Choroid plexus epithelial cell (primary cell): ENCODE data around the gene MYL11.

ENCODE experiments used
- DNase-seq: peaks from one replicate; pipeline ENCODE4 v3.0.0-alpha.2; 2010; ENCODE audit warnings: low read depth
- H3K4me3 ChIP-seq: 2 replicates; pipeline ENCODE4 v1.5.1; 2011; ENCODE audit warnings: low read depth, mild to moderate bottlenecking, control low read depth, low read length, moderate library complexity
- CTCF ChIP-seq: conservative IDR thresholded peaks from 2 replicates; pipeline ENCODE4 v1.5.1; 2011; ENCODE audit warnings: low read depth, mild to moderate bottlenecking, control low read depth, inconsistent platforms, low read length, moderate library complexity

MYL11 gene

GRCh38 chr16:30368122-30368791 is 6.3 kb upstream of the MYL11 start:
- no peak for TF ChIP-seq CTCF
- peak; percentile 56 for DNase-seq
- H3K4me3 ChIP-seq: peak overlapping the region; percentile 72

- no peak for DNase-seq
- peak overlapping the region; percentile 72 for H3K4me3 ChIP-seq
- TF ChIP-seq CTCF: no peak
Measured at GRCh38 chr16:30368792-30369090, 5.9 kb upstream of the MYL11 start.

- peak overlapping the region; percentile 72 for H3K4me3 ChIP-seq
- TF ChIP-seq CTCF: no peak
- DNase-seq: peak; percentile 25
Measured at GRCh38 chr16:30369091-30369937, 5.3 kb upstream of the MYL11 start.

- H3K4me3 ChIP-seq: peak overlapping the region; percentile 72
- TF ChIP-seq CTCF: no peak
- no peak for DNase-seq
Measured at GRCh38 chr16:30369938-30370455, 4.6 kb upstream of the MYL11 start.

- TF ChIP-seq CTCF: peak; percentile 48
- DNase-seq: peak; percentile 100
- peak within 1 kb of the TSS; percentile 72 for H3K4me3 ChIP-seq
Measured at GRCh38 chr16:30370456-30371247, 4.0 kb upstream of the MYL11 start, which contains the start of gene TBC1D10B. TBC1D10B (minus strand) TSS chr16:30370494; CDS start chr16:30370183, 311 bp downstream.

- peak overlapping the region; percentile 66 for H3K4me3 ChIP-seq
- TF ChIP-seq CTCF: no peak
- no peak for DNase-seq
Measured at GRCh38 chr16:30371248-30371816, 3.3 kb upstream of the MYL11 start.
